HUDEP-2 (cell line): ENCODE measurements around the gene SPTBN4.

Source experiments
- DNase-seq, 76 experiments: peaks; one replicate each; lab custom pipeline; 2025; ENCODE audit not compliant: unreplicated experiment in 76 of 76; lab: John Stamatoyannopoulos, UW

The SPTBN4 gene

GRCh38 chr19:40625406-40626120 lies 158.8 kb downstream of the SPTBN4 start:
- peak in 16 of 76 experiments; percentile 6 to 50 (median 22) for DNase-seq
